CD4-positive, alpha-beta T cell treated with Interleukin-15 for 4 hours (primary cell): ENCODE data around the gene YBEY.
"Not testable (repeated sequence)": the region's sequence is repeated elsewhere in the genome, so short reads cannot be mapped to it uniquely, and the experiment has no call there.

Experiments
- DNase-seq: peaks from one replicate; pipeline ENCODE4 v3.0.0-alpha.2; 2020; ENCODE audit warnings: low spot score

The YBEY gene

GRCh38 chr21:46304955-46305354 is 18.8 kb downstream of the YBEY start:
- DNase-seq, result no peak

GRCh38 chr21:46307625-46308024 is 21.5 kb downstream of the YBEY start:
- DNase-seq, result no peak

- no peak for DNase-seq
Measured at GRCh38 chr21:46308431-46308830, 22.3 kb downstream of the YBEY start.

GRCh38 chr21:46310260-46310659 is 24.1 kb downstream of the YBEY start:
- not testable (repeated sequence) for DNase-seq

GRCh38 chr21:46311568-46311967 is 25.4 kb downstream of the YBEY start:
- no peak for DNase-seq

- DNase-seq, result no peak
Measured at GRCh38 chr21:46312949-46313348, 26.8 kb downstream of the YBEY start.

GRCh38 chr21:46314441-46315020 is 28.4 kb downstream of the YBEY start:
- no peak for DNase-seq

- no peak for DNase-seq
Measured at GRCh38 chr21:46316708-46317324, 30.7 kb downstream of the YBEY start.

- no peak for DNase-seq
Measured at GRCh38 chr21:46317710-46318463, 31.7 kb downstream of the YBEY start.

GRCh38 chr21:46318464-46318845 is 32.3 kb downstream of the YBEY start:
- no peak for DNase-seq

GRCh38 chr21:46319186-46319585 is 33.0 kb downstream of the YBEY start:
- no peak for DNase-seq

- no peak for DNase-seq
Measured at GRCh38 chr21:46320331-46320801, 34.2 kb downstream of the YBEY start.

- DNase-seq, result no peak
Measured at GRCh38 chr21:46322351-46323226, 36.4 kb downstream of the YBEY start.

GRCh38 chr21:46323227-46323709 is 37.1 kb downstream of the YBEY start:
- no peak for DNase-seq

- peak; percentile 98 for DNase-seq
Measured at GRCh38 chr21:46323710-46324389, 37.7 kb downstream of the YBEY start, which contains the start of the genes C21orf58 and PCNT. Gene C21orf58 (minus strand): TSS chr21:46323870. CDS start chr21:46322738, 1,132 bp downstream. Gene PCNT (plus strand): TSS chr21:46324156. CDS start chr21:46324229, 73 bp downstream.

- DNase-seq, result peak; percentile 85
Measured at GRCh38 chr21:46324390-46325072, 38.4 kb downstream of the YBEY start.

- DNase-seq, result peak; percentile 20
Measured at GRCh38 chr21:46325073-46325912, 39.2 kb downstream of the YBEY start.

GRCh38 chr21:46326110-46326703 is 40.1 kb downstream of the YBEY start:
- DNase-seq, result no peak

GRCh38 chr21:46327711-46328110 is 41.6 kb downstream of the YBEY start:
- DNase-seq, result no peak
